ENCODE results near the gene HEATR9. TPM values are rescaled to one million over a fixed set of nuclear protein-coding genes. Genes with fewer than 3 reads are reported as not detected.

The HEATR9 gene
- polyA plus RNA-seq, 1 donor, result not detected

DNA sequence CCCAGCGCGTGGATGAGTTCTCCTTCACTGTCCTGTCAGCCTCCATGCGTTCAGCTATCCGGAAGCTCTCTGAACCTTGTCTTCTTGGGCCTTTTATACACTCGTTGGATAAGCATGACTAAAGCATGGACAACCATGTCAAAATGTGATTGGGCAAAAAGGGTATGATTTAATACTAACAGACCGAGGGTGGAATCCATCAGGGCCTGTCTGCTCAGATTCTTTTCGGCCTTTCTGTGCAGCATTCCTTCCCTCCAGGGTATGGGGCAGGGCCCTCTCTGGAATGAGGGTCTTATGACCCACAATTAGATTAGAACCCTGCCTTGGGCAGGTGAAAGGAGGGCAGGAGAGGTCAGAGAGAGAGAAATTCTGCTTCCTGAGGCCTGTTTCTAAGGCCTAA lies 25.5 kb upstream of the HEATR9 start:
- DNase-seq, result no peak

GRCh38 chr17:35893751-35894150 lies 25.1 kb upstream of the HEATR9 start:
- no peak for DNase-seq

GRCh38 chr17:35892091-35893035 lies 23.7 kb upstream of the HEATR9 start:
- no peak for DNase-seq

DNA sequence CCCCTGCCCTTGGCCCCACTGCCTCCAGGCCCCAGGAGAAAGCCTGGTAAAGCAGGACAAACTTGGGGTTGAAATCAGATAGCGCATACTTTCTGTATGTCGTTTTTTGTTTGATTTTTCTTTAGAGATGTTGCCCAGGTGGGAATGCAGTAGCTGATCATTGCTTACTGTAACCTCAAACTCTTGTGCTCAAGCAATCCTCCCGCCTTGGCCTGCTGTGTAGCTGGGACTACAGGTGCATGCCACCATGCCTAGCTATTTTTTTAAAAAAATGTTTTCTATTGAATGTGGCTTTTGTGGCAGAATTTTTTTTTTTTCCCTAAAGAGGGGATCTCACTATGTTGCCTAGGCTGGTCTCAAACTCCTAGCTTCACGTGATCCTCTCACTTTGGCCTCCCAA lies 22.6 kb upstream of the HEATR9 start:
- DNase-seq, result no peak

DNA sequence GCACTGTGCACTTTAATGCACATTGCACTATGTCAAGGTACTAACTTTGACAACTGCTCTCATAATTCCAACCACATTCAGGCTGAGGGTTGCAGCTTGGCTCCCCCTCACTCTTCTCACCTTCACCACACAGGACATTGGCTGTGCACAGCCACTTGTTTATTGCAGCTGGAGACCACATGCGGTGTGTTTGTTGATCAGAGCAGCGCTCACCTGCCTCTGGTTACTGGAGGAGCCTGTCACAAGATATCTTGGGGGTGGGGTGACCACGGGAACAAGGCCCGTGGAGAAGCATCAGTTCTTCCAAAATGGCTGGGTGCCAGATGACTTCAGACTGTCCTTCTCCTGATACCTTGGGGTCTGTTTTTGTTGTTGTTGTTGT lies 22.1 kb upstream of the HEATR9 start:
- no peak for DNase-seq

DNA sequence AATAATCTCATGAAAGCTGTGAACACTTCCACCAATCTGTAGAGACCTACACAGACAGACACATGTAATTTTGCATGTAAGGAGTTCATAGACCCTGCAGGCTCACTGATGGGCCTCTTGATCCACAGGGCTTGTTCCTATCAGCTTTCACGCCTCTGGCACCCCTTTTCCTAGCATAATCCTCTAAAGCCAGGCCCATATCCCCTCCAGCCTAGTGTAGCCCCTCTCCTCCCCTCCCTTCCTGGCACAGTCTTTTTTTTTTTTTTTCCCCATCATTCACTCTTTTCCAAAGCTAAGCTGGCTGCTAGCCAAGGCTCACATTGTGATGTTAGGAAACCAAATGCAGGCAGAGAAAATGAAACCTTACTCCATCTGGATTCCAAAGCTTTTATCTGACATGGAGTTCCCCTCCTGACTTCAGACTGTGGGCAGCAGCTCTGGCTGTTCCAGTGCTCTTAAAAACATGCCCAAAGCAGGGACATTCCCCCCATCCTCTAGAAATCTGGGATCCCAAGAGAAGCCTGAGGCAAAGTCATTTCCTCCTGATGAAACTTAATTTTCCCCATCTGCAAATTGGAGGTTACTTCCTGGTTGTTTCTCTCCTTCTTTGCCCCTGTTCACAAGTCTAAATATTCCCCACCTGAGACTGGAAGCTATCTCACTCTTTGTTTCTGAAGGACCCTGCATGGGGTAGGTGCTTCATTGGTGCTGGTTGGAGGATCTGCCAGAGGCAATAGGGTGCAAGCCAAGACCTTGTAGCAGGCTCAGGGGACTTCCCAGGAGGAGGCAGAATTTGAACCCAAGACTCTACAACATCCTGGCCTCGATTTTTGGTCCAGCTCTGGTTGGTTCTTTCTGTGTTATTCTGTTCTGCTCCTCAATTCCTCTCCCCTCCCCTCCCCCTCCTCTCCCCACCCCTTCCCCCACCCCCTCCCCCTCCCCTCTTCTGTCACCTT lies 21.4 kb upstream of the HEATR9 start:
- no peak for DNase-seq

- no peak for DNase-seq
Measured at GRCh38 chr17:35889241-35889640, 20.6 kb upstream of the HEATR9 start.

DNA sequence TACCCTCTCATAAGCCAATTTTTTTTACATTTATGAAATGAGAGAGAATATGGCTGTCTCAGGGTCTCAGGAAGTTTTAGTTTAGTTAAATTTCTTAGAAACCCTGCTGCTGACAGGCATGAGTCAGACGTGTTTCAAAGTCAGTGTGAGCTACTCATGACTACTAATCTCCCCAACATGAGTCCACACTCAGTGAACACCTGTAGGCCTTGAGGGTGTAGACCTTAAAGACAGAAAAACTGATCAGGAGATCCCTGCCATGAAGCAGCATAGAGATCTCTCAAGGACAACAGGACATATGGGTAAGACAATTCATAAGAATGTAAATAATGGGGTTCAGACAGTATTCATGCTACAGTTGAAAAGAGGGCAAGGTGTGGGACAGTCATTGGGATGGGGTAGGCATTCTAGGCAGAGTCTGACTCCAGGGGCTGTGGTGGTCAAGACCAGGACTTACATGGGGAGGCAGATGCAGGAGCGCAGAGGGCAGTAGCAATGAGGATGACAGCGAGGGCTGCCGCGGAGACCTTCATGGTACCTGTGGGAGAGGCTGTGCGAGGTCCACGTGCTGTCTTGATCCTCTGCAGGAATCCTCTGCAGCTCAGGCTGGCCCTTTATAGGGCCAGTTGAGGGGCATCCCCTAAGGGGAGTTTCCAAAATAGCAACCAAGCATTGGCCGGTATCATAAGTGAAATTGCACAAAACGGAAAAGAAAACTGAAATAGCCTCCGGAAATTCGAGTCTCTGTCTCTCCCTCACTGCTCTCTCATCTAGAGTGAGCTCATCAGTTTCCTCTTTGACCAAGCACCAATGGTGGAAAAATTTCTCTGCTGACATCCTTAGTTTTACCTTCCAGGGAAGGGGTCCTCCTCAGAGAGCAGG lies 11.3 kb upstream of the HEATR9 start, which contains the start of gene CCL5:
Gene CCL5, minus strand, starts transcription at position 588 of the 882 bp plus-strand sequence.
- peak; percentile 2 for DNase-seq

DNA sequence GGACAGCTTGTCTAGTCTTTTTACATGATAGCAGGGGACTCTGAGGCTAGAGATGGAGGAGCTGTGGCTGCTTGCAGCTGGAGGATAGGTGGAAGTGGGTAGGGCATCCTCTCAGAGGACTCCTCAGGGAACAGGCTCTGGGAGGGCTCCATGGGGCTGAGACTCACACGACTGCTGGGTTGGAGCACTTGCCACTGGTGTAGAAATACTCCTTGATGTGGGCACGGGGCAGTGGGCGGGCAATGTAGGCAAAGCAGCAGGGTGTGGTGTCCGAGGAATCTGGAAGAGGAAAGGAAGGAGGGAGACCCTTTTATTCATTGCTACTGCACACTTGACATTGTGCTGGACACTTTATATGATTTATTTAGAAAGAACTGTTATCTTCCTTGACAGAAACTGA lies 9.7 kb upstream of the HEATR9 start:
- DNase-seq, result no peak

- no peak for DNase-seq
Measured at GRCh38 chr17:35877345-35878029, 8.8 kb upstream of the HEATR9 start.

DNA sequence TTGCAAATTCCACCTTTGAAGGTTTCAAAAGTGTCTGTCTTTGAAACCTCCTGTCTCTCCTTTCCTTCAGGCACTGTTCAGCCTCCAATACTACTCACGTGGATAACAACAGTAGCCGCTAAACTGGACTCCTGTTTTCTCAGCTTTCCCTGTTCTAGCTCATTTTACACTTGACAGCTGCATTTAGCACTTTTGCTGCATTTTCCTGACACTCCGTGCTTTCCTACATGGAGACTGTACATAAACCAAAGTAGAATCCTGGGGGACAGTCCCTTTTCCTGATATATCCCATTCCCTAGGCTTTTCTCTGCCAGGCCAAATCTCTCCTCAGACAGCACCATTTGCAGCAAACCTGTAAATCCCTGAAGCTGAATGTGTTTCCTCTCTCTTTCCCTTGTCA lies 7.8 kb upstream of the HEATR9 start:
- no peak for DNase-seq

- DNase-seq, result no peak
Measured at GRCh38 chr17:35875800-35876139, 7.1 kb upstream of the HEATR9 start.

- DNase-seq, result no peak
Measured at GRCh38 chr17:35875072-35875799, 6.5 kb upstream of the HEATR9 start.

DNA sequence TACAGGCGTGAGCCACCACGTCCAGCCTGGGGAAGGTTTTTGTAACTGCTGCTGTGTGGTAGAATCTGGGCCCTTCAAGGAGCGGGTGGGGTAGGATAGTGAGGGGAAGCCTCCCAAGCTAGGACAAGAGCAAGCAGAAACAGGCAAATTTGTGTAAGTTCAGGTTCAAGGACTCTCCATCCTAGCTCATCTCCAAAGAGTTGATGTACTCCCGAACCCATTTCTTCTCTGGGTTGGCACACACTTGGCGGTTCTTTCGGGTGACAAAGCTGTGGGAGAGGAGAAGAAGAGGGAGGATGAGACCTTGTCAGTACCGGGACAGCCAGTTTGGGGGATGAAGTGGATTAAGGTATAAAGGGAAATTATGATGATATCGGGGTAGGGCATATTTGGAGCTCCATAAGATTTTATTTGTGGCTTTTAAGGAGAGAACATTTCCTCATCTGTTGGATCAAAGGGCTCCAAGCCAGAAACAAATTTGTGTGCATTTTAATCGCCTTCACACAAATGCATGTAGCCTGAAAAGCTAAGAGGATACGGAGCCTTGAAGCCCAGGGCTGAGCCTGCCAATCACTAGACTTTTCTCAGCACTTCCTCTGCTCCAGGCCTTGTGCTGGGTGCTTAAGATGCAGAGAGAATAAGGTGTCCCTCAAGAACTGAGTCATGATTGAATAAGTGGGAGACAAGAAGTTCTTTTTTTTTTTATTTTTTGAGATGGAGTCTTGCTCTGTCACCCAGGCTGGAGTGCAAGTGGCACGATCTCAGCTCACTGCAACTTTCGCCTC lies 3.7 kb upstream of the HEATR9 start:
- DNase-seq, result no peak

DNA sequence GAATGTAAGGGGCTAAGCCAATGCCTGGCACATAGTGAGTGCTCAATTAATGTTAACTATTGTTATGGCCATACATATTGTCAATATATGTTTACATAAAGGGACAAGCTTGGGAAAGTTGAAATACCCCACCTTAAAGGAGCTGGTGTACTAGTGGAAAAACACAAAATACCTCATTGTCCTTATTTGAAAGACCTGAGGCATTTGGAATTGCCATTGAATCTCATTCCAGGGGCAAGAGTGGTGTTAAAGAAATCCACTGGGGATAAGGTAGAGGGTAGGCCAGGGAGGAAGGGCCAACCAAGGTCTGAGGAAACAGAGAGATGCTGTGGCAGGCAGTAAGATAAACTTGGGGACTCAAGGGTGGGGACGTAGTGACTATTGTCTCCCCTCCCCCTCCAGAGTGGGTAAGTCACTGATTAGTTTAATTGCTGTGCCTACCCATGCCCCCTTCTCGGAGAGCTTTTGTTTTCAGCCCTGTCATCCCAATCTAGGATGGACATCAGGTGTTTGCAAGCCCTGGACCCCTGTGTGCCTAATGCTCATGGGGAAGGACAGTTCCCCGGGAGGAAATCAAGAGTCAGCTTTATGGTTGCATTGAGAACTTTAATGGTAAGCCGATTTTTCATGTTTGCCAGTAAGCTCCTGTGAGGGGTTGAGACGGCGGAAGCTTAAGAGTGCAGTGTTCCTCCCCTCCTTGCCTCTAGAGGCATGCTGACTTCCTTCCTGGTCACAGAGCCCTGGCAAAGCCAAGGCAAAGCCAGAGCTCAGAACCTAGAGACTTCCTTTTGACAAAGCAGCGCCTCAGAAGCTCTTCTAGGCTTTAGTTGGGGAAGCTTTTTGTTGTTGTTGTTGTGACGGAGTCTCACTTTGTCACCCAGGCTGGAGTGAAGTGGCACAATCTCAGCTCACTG lies 2.5 kb upstream of the HEATR9 start:
- peak; percentile 6 for DNase-seq

GRCh38 chr17:35867574-35867973 lies 1.1 kb downstream of the HEATR9 start:
- DNase-seq, result no peak

DNA sequence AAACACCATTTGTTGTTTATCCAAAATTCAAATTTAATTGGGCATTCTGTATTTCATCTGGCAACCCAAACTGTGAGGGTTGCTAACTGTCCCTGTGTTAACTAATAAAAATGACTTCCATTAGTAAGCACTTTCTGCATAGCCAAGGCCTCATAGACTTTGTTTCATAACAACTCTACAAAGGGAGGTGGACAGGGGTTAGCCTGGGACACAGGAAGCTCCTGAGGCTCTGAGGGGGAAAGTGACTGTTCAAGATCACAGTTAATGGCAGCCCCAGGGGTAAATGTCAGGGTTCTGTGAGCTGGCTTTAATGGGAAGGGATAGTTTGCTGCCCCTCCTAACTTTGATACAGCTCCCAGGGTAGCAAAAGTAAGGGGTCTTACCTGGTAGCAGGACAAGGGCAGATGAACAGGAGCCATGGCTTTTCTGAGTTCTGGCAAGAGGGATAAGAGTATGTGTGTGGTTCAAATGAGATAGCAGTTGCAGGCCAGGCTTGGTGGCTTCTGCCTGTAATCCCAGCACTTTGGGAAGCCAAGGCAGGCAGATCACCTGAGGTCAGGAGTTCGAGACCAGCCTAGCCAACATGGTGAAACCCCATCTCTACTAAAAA lies 2.2 kb downstream of the HEATR9 start:
- DNase-seq, result no peak

Measured in hindlimb muscle (tissue), 1 donor.